MM.1S (cell line): ENCODE results near the gene TENM4.

Experiments
- DNase-seq: peaks from one replicate; pipeline ENCODE4 v3.0.0-alpha.2; 2015
- H2AFZ ChIP-seq: fragments of 300-600 bp; sonication (generic); 2 replicates; pipeline ENCODE4 v1.6.0; 2016; ENCODE audit warnings: antibody characterized with exemption, low read length
- H3F3A ChIP-seq: fragments of 300-600 bp; sonication (generic); 2 replicates; pipeline ENCODE4 v1.6.1; 2016; ENCODE audit warnings: mild to moderate bottlenecking, antibody characterized with exemption, low read length, moderate library complexity, mixed read lengths; ENCODE audit not compliant: insufficient read depth
- H3K27ac ChIP-seq: fragments of 300-600 bp; sonication (generic); 2 replicates; pipeline ENCODE4 v1.5.1; 2016; ENCODE audit warnings: mild to moderate bottlenecking, low read length
- H3K27me3 ChIP-seq: fragments of 300-600 bp; sonication (generic); replicated peaks from 2 replicates; pipeline ENCODE4 v1.6.0; 2016; ENCODE audit warnings: low read length; ENCODE audit not compliant: insufficient read depth
- H3K36me3 ChIP-seq: fragments of 300-600 bp; sonication (generic); replicated peaks from 2 replicates; pipeline ENCODE4 v1.6.1; 2016; ENCODE audit warnings: mild to moderate bottlenecking, low read length, mixed read lengths; ENCODE audit not compliant: insufficient read depth
- H3K4me1 ChIP-seq: fragments of 300-600 bp; sonication (generic); 2 replicates; pipeline ENCODE4 v1.6.1; 2016; ENCODE audit warnings: low read length, mixed read lengths
- H3K4me2 ChIP-seq: fragments of 300-600 bp; sonication (generic); 2 replicates; pipeline ENCODE4 v1.6.0; 2016; ENCODE audit warnings: low read depth, low read length
- H3K4me3 ChIP-seq: fragments of 300-600 bp; sonication (generic); 2 replicates; pipeline ENCODE4 v1.5.1; 2016; ENCODE audit warnings: low read length, mixed read lengths
- H3K79me2 ChIP-seq: fragments of 300-600 bp; sonication (generic); 2 replicates; pipeline ENCODE4 v1.6.1; 2016; ENCODE audit warnings: mixed run types, low read length, mixed read lengths
- H3K9ac ChIP-seq: fragments of 300-600 bp; sonication (generic); 2 replicates; pipeline ENCODE4 v1.6.1; 2016; ENCODE audit warnings: low read length, mixed read lengths
- H3K9me2 ChIP-seq: fragments of 300-600 bp; sonication (generic); replicated peaks from 2 replicates; pipeline ENCODE4 v1.6.1; 2016; ENCODE audit warnings: mild to moderate bottlenecking, low read length, mixed read lengths; ENCODE audit not compliant: insufficient read depth
- H3K9me3 ChIP-seq: fragments of 300-600 bp; sonication (generic); replicated peaks from 2 replicates; pipeline ENCODE4 v1.6.1; 2016; ENCODE audit warnings: mild to moderate bottlenecking, low read length, mixed read lengths; ENCODE audit not compliant: insufficient read depth
- H4K20me1 ChIP-seq: fragments of 300-600 bp; sonication (generic); 2 replicates; pipeline ENCODE4 v1.6.1; 2016; ENCODE audit warnings: mild to moderate bottlenecking, low read length, moderate library complexity, mixed read lengths; ENCODE audit not compliant: insufficient read depth
- EZH2 ChIP-seq: fragments of 300-600 bp; sonication (generic); optimal IDR thresholded peaks from 2 replicates; pipeline ENCODE3; 2017; ENCODE audit warnings: low read depth, mild to moderate bottlenecking, antibody characterized with exemption, low read length, mixed read lengths
- EZH2phosphoT487 ChIP-seq: fragments of 300-600 bp; sonication (generic); IDR thresholded peaks from 2 replicates; pipeline ENCODE4 v1.6.1; 2018; ENCODE audit warnings: antibody characterized with exemption, low read length
- TF ChIP-seq, protein P1 (sequence below): fragments of 300-600 bp; sonication (generic); IDR thresholded peaks from 2 replicates; pipeline ENCODE4 v1.5.1; 2016; ENCODE audit warnings: antibody characterized with exemption, low read length, mixed read lengths

Gene TENM4

DNA sequence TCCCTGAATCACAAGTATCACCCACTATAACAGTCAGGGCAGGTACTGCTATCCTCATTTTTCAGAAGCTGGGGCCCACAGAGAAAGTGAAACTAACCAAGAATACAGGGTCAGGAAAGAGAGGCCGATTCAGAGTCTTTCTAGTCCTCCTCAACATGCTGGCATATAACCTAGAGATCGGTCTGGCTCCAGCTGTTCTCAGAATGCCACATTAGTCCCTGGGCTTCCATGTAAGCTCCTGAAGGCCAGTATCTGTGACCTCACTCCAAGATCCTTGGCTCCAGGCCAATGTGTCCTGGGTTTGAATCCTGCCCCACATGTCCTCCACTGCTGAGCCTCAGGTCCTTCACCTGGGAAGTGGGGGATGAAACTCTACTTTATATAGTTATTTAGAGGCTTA, 50.4 kb downstream of the TENM4 start:
- H3K4me2 ChIP-seq = peak overlapping the region; percentile 75

DNA sequence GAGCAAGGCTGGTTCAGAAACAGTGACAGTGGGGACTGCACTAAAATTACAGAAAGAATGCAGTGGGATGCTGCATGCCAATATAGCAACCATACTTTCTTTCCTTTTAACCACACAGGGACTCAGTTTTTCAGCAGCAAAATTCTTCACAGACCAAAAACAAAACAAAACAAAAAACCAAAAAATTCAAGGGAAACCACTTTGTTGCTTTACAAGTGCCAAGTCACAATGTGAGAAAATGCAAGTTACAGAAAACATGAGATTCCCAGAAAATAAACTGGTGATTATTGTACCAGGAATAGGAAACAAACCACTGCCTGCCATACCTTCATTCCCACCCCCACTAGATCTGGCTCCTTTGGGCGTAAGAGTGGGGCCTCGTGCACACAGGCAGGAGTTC, 52.6 kb downstream of the TENM4 start:
- Histone ChIP-seq H2AFZ (no peak overlapping the region), H4K20me1 (no peaks in the 10 kb centered on the region), H3K9me2 (no peaks in the 10 kb centered on the region), H3K36me3 (no peaks in the 10 kb centered on the region), H3K4me3 (no peak overlapping the region), H3K27me3 (no peaks in the 10 kb centered on the region), H3K9ac (no peak overlapping the region), H3K4me2 (no peak overlapping the region), H3K9me3 (no peaks in the 10 kb centered on the region), H3F3A (no peaks in the 10 kb centered on the region), H3K79me2 (no peaks in the 10 kb centered on the region), H3K4me1 (0 out of 2 replicates have a peak, but pooled peaks cover 7% of the 10 kb centered on the region), H3K27ac (no peak overlapping the region)
- no peak for DNase-seq
- TF ChIP-seq, protein P1, sequence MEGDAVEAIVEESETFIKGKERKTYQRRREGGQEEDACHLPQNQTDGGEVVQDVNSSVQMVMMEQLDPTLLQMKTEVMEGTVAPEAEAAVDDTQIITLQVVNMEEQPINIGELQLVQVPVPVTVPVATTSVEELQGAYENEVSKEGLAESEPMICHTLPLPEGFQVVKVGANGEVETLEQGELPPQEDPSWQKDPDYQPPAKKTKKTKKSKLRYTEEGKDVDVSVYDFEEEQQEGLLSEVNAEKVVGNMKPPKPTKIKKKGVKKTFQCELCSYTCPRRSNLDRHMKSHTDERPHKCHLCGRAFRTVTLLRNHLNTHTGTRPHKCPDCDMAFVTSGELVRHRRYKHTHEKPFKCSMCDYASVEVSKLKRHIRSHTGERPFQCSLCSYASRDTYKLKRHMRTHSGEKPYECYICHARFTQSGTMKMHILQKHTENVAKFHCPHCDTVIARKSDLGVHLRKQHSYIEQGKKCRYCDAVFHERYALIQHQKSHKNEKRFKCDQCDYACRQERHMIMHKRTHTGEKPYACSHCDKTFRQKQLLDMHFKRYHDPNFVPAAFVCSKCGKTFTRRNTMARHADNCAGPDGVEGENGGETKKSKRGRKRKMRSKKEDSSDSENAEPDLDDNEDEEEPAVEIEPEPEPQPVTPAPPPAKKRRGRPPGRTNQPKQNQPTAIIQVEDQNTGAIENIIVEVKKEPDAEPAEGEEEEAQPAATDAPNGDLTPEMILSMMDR = no peak
- no peak for TF ChIP-seq EZH2phosphoT487
- TF ChIP-seq EZH2 = no peak

More for the DNA sequence above, 50.4 kb downstream of the TENM4 start:
- H3K79me2 ChIP-seq = no peaks in the 10 kb centered on the region
- DNase-seq = peak; percentile 47
- H3K27ac ChIP-seq = no peak overlapping the region
- no peaks in the 10 kb centered on the region for H4K20me1 ChIP-seq
- H3K36me3 ChIP-seq = no peaks in the 10 kb centered on the region
- H3K9me3 ChIP-seq = no peaks in the 10 kb centered on the region
- H3K4me3 ChIP-seq = no peak overlapping the region; the same call in 1 of the 2 replicates
- H3K9ac ChIP-seq = no peak overlapping the region
- 0 out of 2 replicates have a peak, but pooled peaks cover 7% of the 10 kb centered on the region for H3K4me1 ChIP-seq
- H3K9me2 ChIP-seq = no peaks in the 10 kb centered on the region
- H3K27me3 ChIP-seq = no peaks in the 10 kb centered on the region
- TF ChIP-seq, protein P1 = no peak
- TF ChIP-seq EZH2 (no peak), EZH2phosphoT487 (no peak)
- no peaks in the 10 kb centered on the region for H3F3A ChIP-seq
- peak overlapping the region; percentile 59; the same call in 1 of the 2 replicates for H2AFZ ChIP-seq

DNA sequence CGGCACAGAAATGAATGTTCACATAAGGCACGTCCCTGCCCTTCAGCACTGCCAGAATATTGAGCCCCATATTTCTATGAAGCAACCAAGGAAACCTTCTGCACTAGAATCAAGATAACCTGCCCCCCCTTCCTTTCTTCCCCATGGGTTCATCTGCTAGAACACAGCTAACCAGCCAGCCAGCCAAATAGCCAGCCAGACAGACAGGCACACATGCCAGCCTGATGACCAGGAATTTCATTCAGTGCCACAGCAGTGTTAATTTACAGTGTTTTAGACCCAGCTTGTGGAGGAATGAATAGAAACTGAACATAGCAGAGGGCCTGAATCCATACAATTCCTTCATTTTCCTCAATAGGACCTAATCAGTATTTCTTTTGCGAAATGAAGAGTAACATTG, 57.0 kb downstream of the TENM4 start:
- Histone ChIP-seq H3K9me3 (no peaks in the 10 kb centered on the region), H2AFZ (no peak overlapping the region), H3K36me3 (no peaks in the 10 kb centered on the region), H4K20me1 (no peaks in the 10 kb centered on the region), H3F3A (no peaks in the 10 kb centered on the region), H3K4me3 (no peak overlapping the region), H3K4me1 (no peaks in the 10 kb centered on the region), H3K9me2 (no peaks in the 10 kb centered on the region), H3K9ac (no peak overlapping the region), H3K79me2 (no peaks in the 10 kb centered on the region), H3K4me2 (no peak overlapping the region), H3K27me3 (no peaks in the 10 kb centered on the region), H3K27ac (no peak overlapping the region)
- no peak for DNase-seq
- TF ChIP-seq EZH2phosphoT487 (no peak), EZH2 (no peak)
- TF ChIP-seq, protein P1 = no peak
